AG09319 (cell line): ENCODE measurements around the gene AK5.
"Not testable (repeated sequence)": the region's sequence is repeated elsewhere in the genome, so short reads cannot be mapped to it uniquely, and the experiment has no call there.

Experiments used
- DNase-seq: peaks from one replicate; pipeline ENCODE4 v3.0.0-alpha.2; 2010; ENCODE audit warnings: low read depth; ENCODE audit errors: extremely low read depth
- TF ChIP-seq, protein P1 (sequence below): IDR thresholded peaks from 2 replicates; pipeline ENCODE4 v1.5.1; 2011; ENCODE audit warnings: low read depth, mild to moderate bottlenecking, inconsistent platforms, low read length, moderate library complexity

The AK5 gene

DNA sequence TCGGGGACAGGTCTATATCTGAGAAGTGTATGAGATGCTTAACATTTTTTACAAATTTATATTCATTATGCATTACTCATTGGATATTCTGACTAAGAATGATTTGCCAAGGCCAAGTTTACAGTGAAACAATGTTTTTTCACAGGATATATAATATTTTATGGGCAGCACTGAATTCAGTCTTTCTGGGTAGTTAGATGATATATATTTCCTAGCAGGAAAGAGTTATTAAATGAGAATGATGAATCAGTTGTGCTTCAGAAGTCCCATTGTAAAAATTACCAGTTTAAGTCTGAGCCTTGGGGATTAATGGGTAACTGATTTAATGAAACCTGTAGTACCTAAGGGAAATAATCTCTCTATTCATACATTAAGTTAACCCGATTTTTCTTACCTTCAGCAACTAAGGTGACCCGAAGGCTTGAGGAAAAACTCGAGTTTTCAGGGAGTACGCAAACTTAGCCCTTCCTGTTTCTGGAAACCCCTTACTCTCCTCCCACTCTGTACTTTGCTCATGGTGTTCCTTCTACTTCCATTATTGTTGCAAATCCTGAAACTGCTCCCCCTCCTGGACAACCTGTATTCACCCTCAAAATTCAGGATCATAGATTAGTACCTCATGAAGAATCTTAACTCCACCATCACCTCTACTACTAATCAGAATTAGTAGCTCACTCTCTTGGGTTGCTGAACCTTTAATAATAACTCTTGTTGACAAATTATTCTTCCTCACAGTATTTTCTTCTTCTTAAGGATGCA, 135.1 kb downstream of the AK5 start:
- DNase-seq = no peak

GRCh38 chr1:77418055-77418454, 136.2 kb downstream of the AK5 start:
- not testable (repeated sequence) for DNase-seq

More for the DNA sequence above, 135.1 kb downstream of the AK5 start:
- TF ChIP-seq, protein P1, sequence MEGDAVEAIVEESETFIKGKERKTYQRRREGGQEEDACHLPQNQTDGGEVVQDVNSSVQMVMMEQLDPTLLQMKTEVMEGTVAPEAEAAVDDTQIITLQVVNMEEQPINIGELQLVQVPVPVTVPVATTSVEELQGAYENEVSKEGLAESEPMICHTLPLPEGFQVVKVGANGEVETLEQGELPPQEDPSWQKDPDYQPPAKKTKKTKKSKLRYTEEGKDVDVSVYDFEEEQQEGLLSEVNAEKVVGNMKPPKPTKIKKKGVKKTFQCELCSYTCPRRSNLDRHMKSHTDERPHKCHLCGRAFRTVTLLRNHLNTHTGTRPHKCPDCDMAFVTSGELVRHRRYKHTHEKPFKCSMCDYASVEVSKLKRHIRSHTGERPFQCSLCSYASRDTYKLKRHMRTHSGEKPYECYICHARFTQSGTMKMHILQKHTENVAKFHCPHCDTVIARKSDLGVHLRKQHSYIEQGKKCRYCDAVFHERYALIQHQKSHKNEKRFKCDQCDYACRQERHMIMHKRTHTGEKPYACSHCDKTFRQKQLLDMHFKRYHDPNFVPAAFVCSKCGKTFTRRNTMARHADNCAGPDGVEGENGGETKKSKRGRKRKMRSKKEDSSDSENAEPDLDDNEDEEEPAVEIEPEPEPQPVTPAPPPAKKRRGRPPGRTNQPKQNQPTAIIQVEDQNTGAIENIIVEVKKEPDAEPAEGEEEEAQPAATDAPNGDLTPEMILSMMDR = peak; percentile 27

DNA sequence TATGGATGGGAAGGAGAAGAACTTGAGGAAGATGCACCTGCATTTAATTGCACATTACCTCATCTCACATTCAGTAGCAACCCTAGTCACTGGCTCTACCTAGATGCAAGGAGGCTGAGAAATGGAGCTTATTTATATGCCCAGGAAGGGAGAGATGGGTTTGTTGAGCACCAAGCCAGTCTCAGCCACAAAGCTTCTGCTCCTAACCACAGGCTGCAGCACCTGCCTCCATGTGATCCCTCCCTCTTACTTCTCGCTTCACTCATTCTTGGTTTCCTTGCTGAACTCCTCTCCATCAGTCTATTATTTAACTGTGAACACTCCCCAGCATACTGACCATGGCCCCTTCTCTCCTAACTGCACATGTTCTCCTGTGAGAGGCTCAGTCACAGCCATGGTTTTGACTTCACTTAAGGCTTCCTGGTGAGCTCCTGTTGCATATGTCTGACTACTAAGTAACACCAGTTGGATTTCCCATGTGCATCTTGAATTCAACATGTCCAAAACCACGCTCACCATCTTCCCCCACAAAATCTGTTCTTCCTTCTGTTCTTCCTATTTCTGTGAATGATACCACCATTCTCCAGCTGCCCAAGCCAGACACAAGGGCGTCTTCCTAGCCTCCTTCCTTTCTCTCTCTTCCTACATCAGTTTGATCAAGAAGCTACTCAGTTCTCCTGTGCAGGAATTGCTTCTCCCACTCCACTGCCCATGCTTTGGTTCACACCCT, 139.8 kb downstream of the AK5 start:
- no peak for DNase-seq
- TF ChIP-seq, protein P1 = no peak

DNA sequence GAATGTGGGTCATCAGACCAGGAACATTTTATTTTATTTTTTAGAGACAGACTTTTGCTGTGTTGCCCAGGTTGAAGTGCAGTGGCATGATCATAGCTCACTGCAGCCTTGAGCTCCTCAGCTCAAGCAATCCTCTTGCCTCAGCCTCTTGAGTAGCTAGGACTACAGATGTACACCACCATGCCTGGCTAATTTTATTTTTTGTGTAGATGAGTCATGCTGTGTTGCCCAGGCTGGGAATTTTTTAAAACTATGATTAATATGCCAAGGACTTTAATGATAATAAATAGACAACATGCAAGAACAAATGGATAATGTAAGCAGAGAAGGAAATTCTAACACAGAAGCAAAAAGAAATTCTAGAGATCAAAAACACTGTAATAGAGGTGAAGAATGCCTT, 142.4 kb downstream of the AK5 start:
- TF ChIP-seq, protein P1 = no peak
- DNase-seq = no peak

GRCh38 chr1:77428068-77428467, 146.2 kb downstream of the AK5 start:
- TF ChIP-seq, protein P1 = no peak

GRCh38 chr1:77430966-77431690, 149.3 kb downstream of the AK5 start:
- TF ChIP-seq, protein P1 = no peak
- DNase-seq = no peak

More at GRCh38 chr1:77428068-77428467, 146.2 kb downstream of the AK5 start:
- no peak for DNase-seq

DNA sequence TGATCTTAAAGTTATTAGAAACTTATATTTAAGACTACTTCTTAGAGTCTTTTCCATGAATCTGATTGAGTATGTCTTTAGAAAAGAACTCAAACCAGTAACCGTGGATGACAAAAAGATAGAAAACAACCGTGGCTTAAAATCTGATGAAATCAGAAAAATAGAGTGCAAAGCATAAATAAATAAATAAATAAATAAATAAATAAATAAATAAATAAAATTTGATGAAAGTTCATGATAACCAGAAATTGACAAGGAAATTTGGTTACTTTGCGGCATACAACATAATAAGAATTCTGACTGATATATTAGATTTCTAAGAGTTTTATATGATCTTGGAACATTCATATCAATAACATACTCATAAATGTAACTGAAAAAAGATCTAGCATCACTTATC, 152.1 kb downstream of the AK5 start:
- TF ChIP-seq, protein P1 = no peak

More for the DNA sequence above, 152.1 kb downstream of the AK5 start:
- DNase-seq = no peak
